Measurements from ENCODE around the gene MINDY3.

Gene MINDY3

GRCh38 chr10:15729890-15730289 is 130.4 kb downstream of the MINDY3 start:
- DNase-seq = no peak
